GM23338 (cell line): ENCODE measurements around the gene B4GALT7. TPM values are rescaled to one million over a fixed set of nuclear protein-coding genes. Genes with fewer than 3 reads are reported as not detected.

ENCODE experiments used
- ATAC-seq: fragments of 200-7000 bp; cut with Tn5 transposase; 3 replicates; pipeline ENCODE4 v1.9.1; 2020
- DNase-seq: peaks from one replicate; pipeline ENCODE4 v3.0.0-alpha.2; 2015; ENCODE audit warnings: low spot score
- H2AFZ ChIP-seq: fragments of 200-600 bp; sonication (generic); 2 replicates; pipeline ENCODE4 v1.8.0; 2016; ENCODE audit warnings: antibody characterized with exemption, mild to moderate bottlenecking, moderate library complexity
- H3F3A ChIP-seq: fragments of 200-600 bp; sonication (generic); replicated peaks from 2 replicates; pipeline ENCODE4 v1.8.0; 2017; ENCODE audit warnings: antibody characterized with exemption, mixed run types, low read depth
- H3K27ac ChIP-seq: fragments of 200-600 bp; sonication (generic); 2 replicates; pipeline ENCODE4 v1.6.1; 2016; ENCODE audit warnings: low read depth
- H3K27me3 ChIP-seq: fragments of 200-600 bp; sonication (generic); 2 replicates; pipeline ENCODE4 v1.8.0; 2016; ENCODE audit warnings: mild to moderate bottlenecking, mixed run types, moderate library complexity; ENCODE audit not compliant: insufficient read depth
- H3K36me3 ChIP-seq: fragments of 200-600 bp; sonication (generic); 2 replicates; pipeline ENCODE4 v1.8.0; 2016; ENCODE audit warnings: mild to moderate bottlenecking; ENCODE audit not compliant: insufficient read depth
- H3K4me1 ChIP-seq: fragments of 200-600 bp; sonication (generic); 2 replicates; pipeline ENCODE4 v1.8.0; 2016; ENCODE audit warnings: mild to moderate bottlenecking, moderate library complexity; ENCODE audit not compliant: insufficient read depth
- H3K4me2 ChIP-seq: fragments of 200-600 bp; sonication (generic); 2 replicates; pipeline ENCODE4 v1.7.1; 2017; ENCODE audit warnings: mixed run types
- H3K4me3 ChIP-seq: fragments of 200-600 bp; sonication (generic); 2 replicates; pipeline ENCODE4 v1.6.1; 2016; ENCODE audit warnings: mixed run types
- H3K79me2 ChIP-seq: fragments of 200-600 bp; sonication (generic); replicated peaks from 2 replicates; pipeline ENCODE4 v1.8.0; 2017; ENCODE audit warnings: mild to moderate bottlenecking; ENCODE audit not compliant: insufficient read depth
- H3K9me2 ChIP-seq: fragments of 200-600 bp; sonication (generic); 2 replicates; pipeline ENCODE4 v1.8.0; 2017; ENCODE audit not compliant: insufficient read depth
- H4K20me1 ChIP-seq: fragments of 200-600 bp; sonication (generic); replicated peaks from 2 replicates; pipeline ENCODE4 v1.8.0; 2017; ENCODE audit warnings: mild to moderate bottlenecking; ENCODE audit not compliant: insufficient read depth
- H3K27ac Mint-ChIP-seq: 2 replicates; pipeline ENCODE4 v1.8.0; 2020; ENCODE audit warnings: inconsistent platforms, mild to moderate bottlenecking, moderate library complexity, mixed read lengths
- H3K27me3 Mint-ChIP-seq: 3 replicates; pipeline ENCODE4 v1.8.0; 2022; ENCODE audit warnings: low read depth, mild to moderate bottlenecking, moderate library complexity, mixed read lengths, inconsistent platforms; ENCODE audit not compliant: insufficient read depth, poor library complexity
- H3K36me3 Mint-ChIP-seq: 3 replicates; pipeline ENCODE4 v1.8.0; 2021; ENCODE audit warnings: low read depth, mild to moderate bottlenecking, inconsistent platforms, moderate library complexity, mixed read lengths
- H3K4me1 Mint-ChIP-seq: 3 replicates; pipeline ENCODE4 v1.8.0; 2020; ENCODE audit warnings: mild to moderate bottlenecking, inconsistent platforms, mixed read lengths
- H3K4me3 Mint-ChIP-seq: 3 replicates; pipeline ENCODE4 v1.8.0; 2021; ENCODE audit warnings: moderate library complexity, mild to moderate bottlenecking, inconsistent platforms, mixed read lengths
- H3K9me3 Mint-ChIP-seq: 3 replicates; pipeline ENCODE4 v1.8.0; 2020; ENCODE audit warnings: moderate library complexity, mild to moderate bottlenecking, inconsistent platforms, mixed read lengths
- CREB1 ChIP-seq: fragments of 250-450 bp; sonication (Bioruptor Pico); IDR thresholded peaks from 2 replicates; pipeline ENCODE4 v1.5.0; 2020; ENCODE audit warnings: low read depth, mild to moderate bottlenecking, moderate library complexity
- CTCF ChIP-seq, 2 experiments: fragments of 200-600 bp in 1 of 2; sonication (generic) in 1 of 2; conservative IDR thresholded peaks; 2 replicates each; pipeline versions ENCODE4 v1.5.1 to v1.6.1; 2016 to 2017; ENCODE audit warnings: antibody characterized with exemption in 2 of 2, low read depth in 2 of 2, mild to moderate bottlenecking in 2 of 2, moderate library complexity in 1 of 2
- ETS1 ChIP-seq: IDR thresholded peaks from 2 replicates; pipeline ENCODE4 v1.6.1; 2016; ENCODE audit warnings: antibody characterized with exemption
- EZH2 ChIP-seq: fragments of 200-600 bp; sonication (generic); IDR thresholded peaks from one replicate; pipeline ENCODE4 v1.8.0; 2017; ENCODE audit warnings: antibody characterized with exemption, mild to moderate bottlenecking, low read depth; ENCODE audit not compliant: unreplicated experiment
- EZH2phosphoT487 ChIP-seq: fragments of 200-600 bp; sonication (generic); IDR thresholded peaks from one replicate; pipeline ENCODE4 v1.8.1; 2018; ENCODE audit warnings: antibody characterized with exemption; ENCODE audit not compliant: unreplicated experiment
- JUNB ChIP-seq: IDR thresholded peaks from one replicate; pipeline ENCODE4 v1.6.1; 2016; ENCODE audit warnings: antibody characterized with exemption; ENCODE audit not compliant: unreplicated experiment
- POLR2AphosphoS5 ChIP-seq: IDR thresholded peaks from 2 replicates; pipeline ENCODE4 v1.6.1; 2016; ENCODE audit warnings: antibody characterized with exemption, low read depth
- REST ChIP-seq: IDR thresholded peaks from one replicate; pipeline ENCODE4 v1.6.1; 2018; ENCODE audit warnings: antibody characterized with exemption; ENCODE audit not compliant: unreplicated experiment
- STAT1 ChIP-seq: IDR thresholded peaks from one replicate; pipeline ENCODE4 v1.6.1; 2016; ENCODE audit warnings: antibody characterized with exemption; ENCODE audit not compliant: unreplicated experiment
- ZNF331 ChIP-seq: fragments of 250-450 bp; sonication (Bioruptor Pico); IDR thresholded peaks from 2 replicates; pipeline ENCODE4 v1.5.0; 2020; ENCODE audit warnings: low read depth, mild to moderate bottlenecking, moderate library complexity
- polyA plus RNA-seq: library from polyadenylated mRNA; unstranded; fragments of >200 nt; fragmentation: Nextera tagmentation; extraction: Ambion mirVana; gene quantifications from 2 replicates; pipeline ENCODE4 v1.2.1, GENCODE V29; 2016
- total RNA-seq: library from RNA; depleted of rRNA; stranded (reverse); fragments of >200 nt; shearing (Covaris generic); gene quantifications from 2 replicates; pipeline ENCODE4 v1.2.3, GENCODE V29; 2014

Gene B4GALT7
- total and polyA plus RNA-seq, 2 experiments from 2014 or later, result 10.0 to 23.3 TPM

GRCh38 chr5:177557041-177557647 is 42.8 kb upstream of the B4GALT7 start (continued):
- TF ChIP-seq REST, result no peak

GRCh38 chr5:177557796-177558195 is 42.1 kb upstream of the B4GALT7 start:
- H4K20me1 ChIP-seq, result peaks cover 5% of the 10 kb centered on the region
- no peak overlapping the region for H3K4me3 ChIP-seq
- H3K36me3 Mint-ChIP-seq, result peaks cover 10% of the 10 kb centered on the region
- H3K9me2 ChIP-seq, result no peaks in the 10 kb centered on the region
- no peaks in the 10 kb centered on the region for H3K36me3 ChIP-seq
- peaks cover 20% of the 10 kb centered on the region for H3K4me1 Mint-ChIP-seq
- H3K4me3 Mint-ChIP-seq, result no peak overlapping the region
- H3K27ac Mint-ChIP-seq, result no peak overlapping the region
- H3K27me3 ChIP-seq, result no peaks in the 10 kb centered on the region
- peaks cover 10% of the 10 kb centered on the region for H3K79me2 ChIP-seq
- H3K4me1 ChIP-seq, result peaks cover 10% of the 10 kb centered on the region; the same call in 1 of the 2 replicates
- no peak overlapping the region for H2AFZ ChIP-seq
- peaks cover 16% of the 10 kb centered on the region for H3K27me3 Mint-ChIP-seq
- ATAC-seq (no peak), DNase-seq (no peak)
- peaks cover 13% of the 10 kb centered on the region for H3F3A ChIP-seq
- H3K27ac ChIP-seq, result no peak overlapping the region
- H3K9me3 Mint-ChIP-seq, result peaks cover 27% of the 10 kb centered on the region
- H3K4me2 ChIP-seq, result no peak overlapping the region
- no peak for TF ChIP-seq EZH2phosphoT487
- TF ChIP-seq ZNF331, result no peak
- TF ChIP-seq POLR2AphosphoS5, result no peak
- TF ChIP-seq STAT1, result no peak
- TF ChIP-seq JUNB, result no peak
- no peak for TF ChIP-seq ETS1
- TF ChIP-seq REST, result no peak
- no peak for TF ChIP-seq CREB1 (CRISPR knock-in tag)
- no peak for TF ChIP-seq EZH2
- TF ChIP-seq CTCF (conservative IDR thresholded peaks at IDR 0.05; ENCODE audit: low read depth in 2 of 2), result no peak
